Left renal cortex interstitium (tissue), 4 donors: ENCODE data around the gene DTX3. TPM values are rescaled to one million over a fixed set of nuclear protein-coding genes. Genes with fewer than 3 reads are reported as not detected.
"Not testable (repeated sequence)": the region's sequence is repeated elsewhere in the genome, so short reads cannot be mapped to it uniquely, and the experiment has no call there.

Experiments
- DNase-seq, 4 donors: peaks; one replicate each; pipeline ENCODE4 v3.0.0-alpha.2; 2013; ENCODE audit warnings: low read depth in 4 of 4, low spot score in 2 of 4, missing footprints in 1 of 4
- polyA plus RNA-seq, 4 donors: library from polyadenylated mRNA; unstranded; fragments of 120-200 nt; gene quantifications; one replicate each; pipeline ENCODE4 v1.2.1, GENCODE V29; 2013; ENCODE audit not compliant: insufficient read length in 4 of 4

DTX3 gene
- polyA plus RNA-seq, 4 donors: 47.7 to 75.1 (median 61.0) TPM

GRCh38 chr12:57618431-57618830, 13.8 kb downstream of the DTX3 start:
- not testable (repeated sequence) for DNase-seq

- no peak for DNase-seq
Observed at GRCh38 chr12:57618966-57619433, 14.4 kb downstream of the DTX3 start.

GRCh38 chr12:57619434-57620244, 15.0 kb downstream of the DTX3 start:
- no peak for DNase-seq

- DNase-seq: no peak
Observed at GRCh38 chr12:57620245-57620935, 15.8 kb downstream of the DTX3 start.

GRCh38 chr12:57620936-57621496, 16.4 kb downstream of the DTX3 start:
- DNase-seq: no peak

- no peak for DNase-seq
Observed at GRCh38 chr12:57621497-57622292, 17.1 kb downstream of the DTX3 start.

- DNase-seq: no peak
Observed at GRCh38 chr12:57622293-57623245, 17.9 kb downstream of the DTX3 start.

GRCh38 chr12:57623385-57623784, 18.8 kb downstream of the DTX3 start:
- no peak for DNase-seq

GRCh38 chr12:57623811-57624390, 19.3 kb downstream of the DTX3 start:
- DNase-seq: no peak

GRCh38 chr12:57624441-57625220, 20.0 kb downstream of the DTX3 start:
- DNase-seq: no peak

- no peak for DNase-seq
Observed at GRCh38 chr12:57625261-57626032, 20.8 kb downstream of the DTX3 start.

- no peak for DNase-seq
Observed at GRCh38 chr12:57626111-57626920, 21.7 kb downstream of the DTX3 start.

- DNase-seq: no peak
Observed at GRCh38 chr12:57626921-57627445, 22.4 kb downstream of the DTX3 start.

- no peak for DNase-seq
Observed at GRCh38 chr12:57627501-57628279, 23.1 kb downstream of the DTX3 start.

GRCh38 chr12:57628280-57629191, 23.9 kb downstream of the DTX3 start:
- DNase-seq: no peak
